PC-3 (cell line): ENCODE results near the gene TOP3A. TPM values are rescaled to one million over a fixed set of nuclear protein-coding genes. Genes with fewer than 3 reads are reported as not detected.

ENCODE experiments used
- ATAC-seq: fragments of 200-7000 bp; cut with Tn5 transposase; 2 replicates; pipeline ENCODE4 v1.9.1; 2020; ENCODE audit warnings: mild to moderate bottlenecking, moderate library complexity
- BruUV-seq: library from RNA; stranded (reverse); fragments of 400-500 nt; replicated peaks from 2 replicates; lab custom pipeline; 2021; lab: Mats Ljungman, UMichigan
- CTCF ChIA-PET: fragments of 300-600 bp; sonication (Branson Sonifier 250); formaldehyde crosslinking; loops from one replicate; lab custom pipeline; 2022; ENCODE audit warnings: antibody characterized with exemption; lab: Charles Lee
- POLR2A ChIA-PET: fragments of 300-600 bp; sonication (Branson Sonifier 250); formaldehyde crosslinking; loops from one replicate; lab custom pipeline; 2022; ENCODE audit warnings: antibody characterized with exemption; ENCODE audit not compliant: unreplicated experiment; lab: Charles Lee
- DNase-seq: peaks from one replicate; pipeline ENCODE4 v3.0.0-alpha.2; 2015
- H2AFZ ChIP-seq: fragments of 300-600 bp; sonication (generic); 2 replicates; pipeline ENCODE4 v1.6.0; 2016; ENCODE audit warnings: antibody characterized with exemption, low read length
- H3F3A ChIP-seq: fragments of 300-600 bp; sonication (generic); one replicate; pipeline ENCODE4 v1.6.0; 2017; ENCODE audit warnings: antibody characterized with exemption, low read length, control low read depth, mild to moderate bottlenecking; ENCODE audit not compliant: unreplicated experiment
- H3K27ac ChIP-seq: fragments of 300-600 bp; sonication (generic); 2 replicates; pipeline ENCODE4 v1.5.1; 2016; ENCODE audit warnings: mild to moderate bottlenecking, low read length
- H3K27me3 ChIP-seq: fragments of 300-600 bp; sonication (generic); 2 replicates; pipeline ENCODE4 v1.6.1; 2016; ENCODE audit warnings: low read length, mixed read lengths
- H3K36me3 ChIP-seq: fragments of 300-600 bp; sonication (generic); 2 replicates; pipeline ENCODE4 v1.6.1; 2016; ENCODE audit warnings: low read depth, mixed run types, low read length, mixed read lengths
- H3K4me1 ChIP-seq: fragments of 300-600 bp; sonication (generic); 2 replicates; pipeline ENCODE4 v1.5.1; 2016; ENCODE audit warnings: low read length; ENCODE audit not compliant: insufficient read depth
- H3K4me2 ChIP-seq: fragments of 300-600 bp; sonication (generic); 2 replicates; pipeline ENCODE4 v1.6.0; 2016; ENCODE audit warnings: low read length
- H3K4me3 ChIP-seq: fragments of 300-600 bp; sonication (generic); 2 replicates; pipeline ENCODE4 v1.5.1; 2016; ENCODE audit warnings: mild to moderate bottlenecking, low read length, mixed read lengths
- H3K79me2 ChIP-seq: fragments of 300-600 bp; sonication (generic); 2 replicates; pipeline ENCODE4 v1.6.1; 2017; ENCODE audit warnings: low read length, mixed read lengths
- H3K9ac ChIP-seq: fragments of 300-600 bp; sonication (generic); 2 replicates; pipeline ENCODE4 v1.6.0; 2016; ENCODE audit warnings: mild to moderate bottlenecking, low read length
- H3K9me2 ChIP-seq: fragments of 300-600 bp; sonication (generic); replicated peaks from 2 replicates; pipeline ENCODE4 v1.6.1; 2016; ENCODE audit warnings: mixed run types, low read length, mixed read lengths
- H3K9me3 ChIP-seq: fragments of 300-600 bp; sonication (generic); 2 replicates; pipeline ENCODE4 v1.6.1; 2016; ENCODE audit warnings: low read length, mixed read lengths
- H4K20me1 ChIP-seq: fragments of 300-600 bp; sonication (generic); 2 replicates; pipeline ENCODE4 v1.6.1; 2016; ENCODE audit warnings: low read length, mixed read lengths
- CTCF ChIP-seq: fragments of 300-600 bp; sonication (generic); conservative IDR thresholded peaks from 2 replicates; pipeline ENCODE4 v1.5.1; 2017; ENCODE audit warnings: antibody characterized with exemption, low read depth, mild to moderate bottlenecking, low read length
- EZH2 ChIP-seq: fragments of 300-600 bp; sonication (generic); IDR thresholded peaks from one replicate; pipeline ENCODE4 v1.6.1; 2017; ENCODE audit warnings: antibody characterized with exemption, mild to moderate bottlenecking, low read length; ENCODE audit not compliant: unreplicated experiment
- EZH2phosphoT487 ChIP-seq: fragments of 300-600 bp; sonication (generic); IDR thresholded peaks from 2 replicates; pipeline ENCODE4 v1.6.1; 2018; ENCODE audit warnings: mild to moderate bottlenecking, antibody characterized with exemption, low read length, borderline replicate concordance
- intact Hi-C: fragments of 100-400 bp; cut with micrococcal nuclease; formaldehyde crosslinking; loops from 2 replicates; pipeline ENCODE4 v1.9.0; 2023
- total RNA-seq: library from RNA; depleted of rRNA; stranded (reverse); fragments of >200 nt; gene quantifications from 2 replicates; pipeline ENCODE4 v1.2.3, GENCODE V29; 2014

TOP3A gene
- total RNA-seq, 1 experiment from 2014 or later, result 46.8 TPM

DNA sequence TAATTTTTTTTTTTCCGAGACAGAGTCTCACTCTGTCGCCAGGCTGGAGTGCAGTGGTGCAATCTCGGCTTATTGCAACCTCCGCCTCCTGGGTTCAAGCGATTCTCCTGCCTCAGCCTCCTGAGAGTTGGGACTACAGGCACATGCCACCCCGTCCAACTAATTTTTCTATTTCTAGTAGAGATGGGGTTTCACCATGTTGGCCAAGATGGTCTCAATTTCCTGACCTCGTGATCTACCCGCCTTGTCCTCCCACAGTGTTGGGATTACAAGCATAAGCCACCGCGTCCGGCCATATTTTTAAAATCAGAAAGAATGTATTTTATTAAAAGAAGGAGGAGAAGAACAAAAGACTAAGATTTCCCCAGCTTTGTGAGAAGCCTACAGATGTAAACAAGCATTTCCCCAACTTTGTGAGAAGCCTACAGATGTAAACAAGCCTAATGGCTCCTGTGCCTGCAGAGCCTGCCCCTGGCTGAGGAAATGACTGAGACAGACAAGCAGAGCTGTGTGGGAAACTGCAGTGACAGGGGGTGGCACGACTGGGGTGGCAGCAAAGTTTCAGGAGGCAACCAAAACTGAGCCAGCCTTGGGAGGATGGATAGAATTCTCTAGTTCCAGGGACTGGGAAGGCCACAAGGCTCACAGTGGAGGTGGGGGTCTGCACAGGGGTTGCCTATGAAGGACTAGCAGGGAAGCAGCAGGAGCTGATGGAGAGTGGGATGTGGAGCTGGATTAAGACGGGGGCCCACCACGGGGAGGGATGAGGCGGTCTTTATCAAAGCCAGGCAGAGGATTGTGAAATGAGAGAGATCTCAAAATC lies 22.9 kb downstream of the TOP3A start:
- no peaks in the 10 kb centered on the region for H3K9me2 ChIP-seq
- H3K4me2 ChIP-seq, result no peak overlapping the region
- H3K27me3 ChIP-seq, result no peaks in the 10 kb centered on the region
- H3K79me2 ChIP-seq, result no peaks in the 10 kb centered on the region
- H3K4me3 ChIP-seq, result no peak overlapping the region
- no peak for DNase-seq
- no TSS peak for BruUV-seq
- no peak overlapping the region for H3K9ac ChIP-seq
- no peak for ATAC-seq
- ChIA-PET CTCF (no interaction called here), POLR2A (no interaction called here)
- H3K27ac ChIP-seq, result no peak overlapping the region
- H3K9me3 ChIP-seq, result no peaks in the 10 kb centered on the region
- H4K20me1 ChIP-seq, result no peaks in the 10 kb centered on the region
- H3K36me3 ChIP-seq, result peaks cover 45% of the 10 kb centered on the region
- no peaks in the 10 kb centered on the region for H3F3A ChIP-seq
- intact Hi-C loops, result no loop called here
- TF ChIP-seq EZH2phosphoT487 (no peak), CTCF (no peak), EZH2 (no peak)
- H2AFZ ChIP-seq, result no peak overlapping the region
- H3K4me1 ChIP-seq, result no peaks in the 10 kb centered on the region

DNA sequence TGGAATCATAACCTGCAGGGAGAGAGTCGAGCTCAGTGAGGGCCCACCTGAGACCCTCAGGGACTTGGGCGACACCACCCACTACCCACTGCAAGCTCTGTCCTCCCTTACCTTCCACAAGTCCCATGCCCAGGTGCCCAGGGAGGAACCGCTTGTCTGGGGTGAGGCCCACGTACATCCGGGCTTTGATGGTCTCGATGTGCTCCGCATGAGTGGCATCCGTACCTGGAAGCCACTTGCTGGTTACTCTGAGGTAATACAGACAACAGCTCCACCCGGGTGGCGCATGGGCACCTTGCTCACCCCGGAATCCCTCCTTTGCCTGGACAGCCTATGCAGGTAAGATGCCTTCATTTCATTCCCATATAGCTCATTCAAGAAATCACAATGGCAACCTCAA lies 29.5 kb downstream of the TOP3A start:
- no peak overlapping the region for H3K27ac ChIP-seq
- H3K4me3 ChIP-seq, result no peak overlapping the region
- ATAC-seq, result no peak
- H3K9ac ChIP-seq, result no peak overlapping the region
- intact Hi-C loops, result no loop called here
- no peaks in the 10 kb centered on the region for H3K9me3 ChIP-seq
- no TSS peak for BruUV-seq
- no peaks in the 10 kb centered on the region for H3K9me2 ChIP-seq
- DNase-seq, result no peak
- H2AFZ ChIP-seq, result no peak overlapping the region
- ChIA-PET POLR2A (no interaction called here), CTCF (no interaction called here)
- no peaks in the 10 kb centered on the region for H3F3A ChIP-seq
- no peaks in the 10 kb centered on the region for H3K4me1 ChIP-seq
- H3K4me2 ChIP-seq, result no peak overlapping the region
- TF ChIP-seq EZH2phosphoT487 (no peak), EZH2 (no peak), CTCF (no peak)
- H3K36me3 ChIP-seq, result peaks cover 61% of the 10 kb centered on the region
- H4K20me1 ChIP-seq, result no peaks in the 10 kb centered on the region
- H3K79me2 ChIP-seq, result no peaks in the 10 kb centered on the region
- no peaks in the 10 kb centered on the region for H3K27me3 ChIP-seq

DNA sequence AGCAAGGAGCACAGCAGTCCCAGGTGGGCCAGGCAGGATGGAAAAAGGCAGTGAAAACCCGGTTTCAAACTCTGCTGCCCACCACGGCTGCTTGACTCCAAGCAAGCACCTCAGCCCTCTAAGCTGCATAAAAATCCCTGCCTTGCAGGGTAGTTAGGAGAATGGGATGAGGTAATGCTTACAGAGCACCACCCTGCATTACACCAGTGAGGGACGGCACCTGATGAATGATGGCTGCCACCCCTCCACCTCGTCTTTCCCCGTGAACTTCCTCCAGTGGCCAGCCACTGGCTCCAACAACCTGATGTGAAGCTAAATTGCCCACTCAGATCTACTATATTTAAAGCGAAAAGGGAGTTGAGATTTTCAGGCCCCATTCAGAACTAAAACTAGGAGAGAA lies 33.0 kb downstream of the TOP3A start:
- no TSS peak for BruUV-seq
- Histone ChIP-seq H3K4me3 (no peak overlapping the region), H4K20me1 (no peaks in the 10 kb centered on the region), H3K9ac (no peak overlapping the region), H2AFZ (no peak overlapping the region), H3K27ac (no peak overlapping the region), H3K4me1 (no peaks in the 10 kb centered on the region), H3K9me3 (no peaks in the 10 kb centered on the region), H3K79me2 (no peaks in the 10 kb centered on the region), H3F3A (no peaks in the 10 kb centered on the region), H3K4me2 (no peak overlapping the region), H3K9me2 (no peaks in the 10 kb centered on the region), H3K27me3 (no peaks in the 10 kb centered on the region), H3K36me3 (peaks cover 64% of the 10 kb centered on the region)
- ChIA-PET CTCF (no interaction called here), POLR2A (no interaction called here)
- TF ChIP-seq EZH2phosphoT487, result no peak
- TF ChIP-seq EZH2, result no peak
- TF ChIP-seq CTCF, result no peak
- intact Hi-C loops, result no loop called here
- ATAC-seq (no peak), DNase-seq (no peak)
